ENCODE results near the gene PARD3. TPM values are rescaled to one million over a fixed set of nuclear protein-coding genes. Genes with fewer than 3 reads are reported as not detected.

PARD3 gene
- total and polyA plus RNA-seq, 2 donors from 2014 or later, result 21.1 to 47.5 TPM

DNA sequence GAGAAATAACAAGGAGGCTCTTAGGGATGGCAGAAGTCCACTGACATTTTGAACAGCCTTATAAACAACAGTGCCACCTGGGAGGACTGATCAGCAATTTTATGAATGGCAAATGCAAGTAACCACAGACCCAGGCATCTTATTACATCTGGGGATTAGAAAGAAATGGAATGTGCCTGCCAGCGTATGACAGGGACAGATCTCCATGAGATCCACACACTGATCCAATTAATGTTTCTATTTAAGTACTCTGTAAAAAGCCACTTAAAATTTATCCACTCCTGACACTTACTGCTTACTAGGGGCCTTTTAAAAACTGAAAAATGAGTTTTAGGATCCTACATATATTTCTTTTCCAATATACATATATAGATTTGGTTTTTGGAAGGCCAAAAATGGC, 28.6 kb downstream of the PARD3 start:
- no peak overlapping the region for H3K27ac ChIP-seq (ENCODE audit: low read depth in 2 of 2, low read length in 2 of 2)
- H3K27me3 ChIP-seq (ENCODE audit: control insufficient read depth, insufficient read depth, low read length), result no peaks in the 10 kb centered on the region
- H3K9me3 ChIP-seq (ENCODE audit: control insufficient read depth in 2 of 3, insufficient read depth in 1 of 3, low read length in 3 of 3), result no peaks in the 10 kb centered on the region
- TF ChIP-seq, protein P1, sequence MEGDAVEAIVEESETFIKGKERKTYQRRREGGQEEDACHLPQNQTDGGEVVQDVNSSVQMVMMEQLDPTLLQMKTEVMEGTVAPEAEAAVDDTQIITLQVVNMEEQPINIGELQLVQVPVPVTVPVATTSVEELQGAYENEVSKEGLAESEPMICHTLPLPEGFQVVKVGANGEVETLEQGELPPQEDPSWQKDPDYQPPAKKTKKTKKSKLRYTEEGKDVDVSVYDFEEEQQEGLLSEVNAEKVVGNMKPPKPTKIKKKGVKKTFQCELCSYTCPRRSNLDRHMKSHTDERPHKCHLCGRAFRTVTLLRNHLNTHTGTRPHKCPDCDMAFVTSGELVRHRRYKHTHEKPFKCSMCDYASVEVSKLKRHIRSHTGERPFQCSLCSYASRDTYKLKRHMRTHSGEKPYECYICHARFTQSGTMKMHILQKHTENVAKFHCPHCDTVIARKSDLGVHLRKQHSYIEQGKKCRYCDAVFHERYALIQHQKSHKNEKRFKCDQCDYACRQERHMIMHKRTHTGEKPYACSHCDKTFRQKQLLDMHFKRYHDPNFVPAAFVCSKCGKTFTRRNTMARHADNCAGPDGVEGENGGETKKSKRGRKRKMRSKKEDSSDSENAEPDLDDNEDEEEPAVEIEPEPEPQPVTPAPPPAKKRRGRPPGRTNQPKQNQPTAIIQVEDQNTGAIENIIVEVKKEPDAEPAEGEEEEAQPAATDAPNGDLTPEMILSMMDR (IDR thresholded peaks at IDR 0.05; ENCODE audit: borderline replicate concordance, extremely low read depth, insufficient read depth), result no peak
- FAIRE-seq (no peak), DNase-seq (no peak)
- intact Hi-C loops (cut with DNase I), result no loop called here
- H3K9ac ChIP-seq (ENCODE audit: low read length in 3 of 3), result no peak overlapping the region
- H3K4me1 ChIP-seq (ENCODE audit: control insufficient read depth in 2 of 3, insufficient read depth in 2 of 3, low read depth in 1 of 3, low read length in 3 of 3), result peaks cover 12 to 18% (median 16%) of the 10 kb centered on the region in 3 donors
- H3K36me3 ChIP-seq (ENCODE audit: control insufficient read depth in 2 of 3, insufficient read depth in 3 of 3, low read length in 3 of 3), result no peaks in the 10 kb centered on the region
- H3K4me3 ChIP-seq (ENCODE audit: low read length in 3 of 3), result no peak overlapping the region

DNA sequence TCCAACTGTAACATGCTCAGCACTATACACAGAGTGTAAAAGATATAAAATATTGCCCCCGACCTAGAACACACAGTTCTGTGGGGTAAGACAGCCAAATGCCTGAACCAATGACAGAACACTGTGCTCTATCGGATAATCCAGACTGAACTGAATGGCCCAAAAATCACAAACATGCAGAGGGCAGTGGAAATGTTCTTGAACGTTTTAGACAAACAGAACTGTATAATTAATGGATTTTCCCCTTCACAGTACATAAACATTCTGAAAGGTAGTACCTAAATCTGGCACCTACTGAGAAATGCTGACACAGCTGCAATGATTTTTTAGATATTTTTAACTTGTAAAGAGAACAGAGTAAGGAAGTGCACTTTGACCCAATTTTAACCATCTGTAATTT, 33.4 kb downstream of the PARD3 start:
- Histone ChIP-seq H3K4me3 (ENCODE audit: low read length in 3 of 3) (no peak overlapping the region), H3K4me1 (ENCODE audit: control insufficient read depth in 2 of 3, insufficient read depth in 2 of 3, low read depth in 1 of 3, low read length in 3 of 3) (peaks cover 12 to 26% (median 17%) of the 10 kb centered on the region in 3 donors), H3K9ac (ENCODE audit: low read length in 3 of 3) (no peak overlapping the region), H3K27me3 (ENCODE audit: control insufficient read depth, insufficient read depth, low read length) (no peaks in the 10 kb centered on the region), H3K9me3 (ENCODE audit: control insufficient read depth in 2 of 3, insufficient read depth in 1 of 3, low read length in 3 of 3) (no peaks in the 10 kb centered on the region), H3K36me3 (ENCODE audit: control insufficient read depth in 2 of 3, insufficient read depth in 3 of 3, low read length in 3 of 3) (no peaks in the 10 kb centered on the region), H3K27ac (ENCODE audit: low read depth in 2 of 2, low read length in 2 of 2) (no peak overlapping the region)
- FAIRE-seq (no peak), DNase-seq (peak in 2 of 5 donors; percentile 45 to 52)
- intact Hi-C loops (cut with DNase I), result no loop called here
- TF ChIP-seq, protein P1 (IDR thresholded peaks at IDR 0.05; ENCODE audit: borderline replicate concordance, extremely low read depth, insufficient read depth), result no peak

DNA sequence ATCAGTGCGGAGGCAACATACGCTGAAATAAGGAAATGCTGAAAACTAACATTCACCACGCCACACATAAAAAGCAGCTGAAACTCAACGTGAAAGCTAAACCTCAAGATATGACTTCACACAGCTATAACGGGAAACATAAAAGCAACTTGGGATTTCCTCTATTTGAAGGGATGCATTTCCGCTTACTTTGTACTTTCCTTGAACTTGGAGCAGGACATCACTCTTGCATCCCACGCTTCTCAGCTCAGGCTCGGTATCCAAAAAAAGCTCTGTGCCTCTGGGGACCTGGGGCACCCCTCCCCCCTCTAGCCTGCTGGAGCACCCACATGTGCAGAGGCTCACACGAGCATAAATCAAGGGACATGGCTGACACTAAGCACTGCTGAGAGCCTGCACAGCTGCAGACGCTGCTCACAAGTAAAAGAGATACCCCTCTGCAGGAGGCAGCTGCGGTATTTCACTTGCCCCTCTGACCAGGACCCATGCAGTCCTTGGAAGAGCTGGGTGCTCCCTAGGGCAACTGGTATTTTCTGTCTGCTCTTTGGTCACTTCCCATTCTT, 34.2 kb downstream of the PARD3 start:
- TF ChIP-seq, protein P1 (IDR thresholded peaks at IDR 0.05; ENCODE audit: borderline replicate concordance, extremely low read depth, insufficient read depth), result no peak
- Histone ChIP-seq H3K9ac (ENCODE audit: low read length in 3 of 3) (peak overlapping the region in 1 of 3 donors; percentile 28), H3K4me3 (ENCODE audit: low read length in 3 of 3) (no peak overlapping the region), H3K4me1 (ENCODE audit: control insufficient read depth in 2 of 3, insufficient read depth in 2 of 3, low read depth in 1 of 3, low read length in 3 of 3) (peaks cover 12 to 26% (median 15%) of the 10 kb centered on the region in 3 donors), H3K9me3 (ENCODE audit: control insufficient read depth in 2 of 3, insufficient read depth in 1 of 3, low read length in 3 of 3) (no peaks in the 10 kb centered on the region), H3K27ac (ENCODE audit: low read depth in 2 of 2, low read length in 2 of 2) (peak overlapping the region; percentile 22 to 48), H3K36me3 (ENCODE audit: control insufficient read depth in 2 of 3, insufficient read depth in 3 of 3, low read length in 3 of 3) (no peaks in the 10 kb centered on the region), H3K27me3 (ENCODE audit: control insufficient read depth, insufficient read depth, low read length) (no peaks in the 10 kb centered on the region)
- FAIRE-seq (no peak), DNase-seq (peak; percentile 80 to 92 (median 82))
- intact Hi-C loops (cut with DNase I), result no loop called here

DNA sequence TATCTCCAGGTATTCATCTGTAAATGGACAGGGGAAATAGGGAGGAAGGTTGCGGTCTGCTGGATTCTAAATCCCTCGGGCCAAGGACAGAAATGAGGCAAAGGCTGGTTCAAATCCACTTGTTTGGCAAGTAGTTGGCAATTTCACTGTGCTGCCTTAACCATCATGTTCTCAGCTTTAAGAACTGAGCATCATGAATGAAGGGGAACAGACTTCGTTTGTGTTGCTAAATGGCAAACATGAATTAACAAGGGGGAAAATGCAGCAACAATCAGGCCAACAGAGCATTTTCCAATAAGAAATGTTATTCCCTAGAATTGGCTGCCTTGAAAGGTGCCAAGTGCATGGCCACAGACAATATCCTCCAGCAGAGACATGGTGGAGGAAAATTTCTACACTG, 36.9 kb downstream of the PARD3 start:
- TF ChIP-seq, protein P1 (IDR thresholded peaks at IDR 0.05; ENCODE audit: borderline replicate concordance, extremely low read depth, insufficient read depth), result no peak
- intact Hi-C loops (cut with DNase I), result no loop called here
- Histone ChIP-seq H3K9ac (ENCODE audit: low read length in 3 of 3) (no peak overlapping the region), H3K9me3 (ENCODE audit: control insufficient read depth in 2 of 3, insufficient read depth in 1 of 3, low read length in 3 of 3) (no peaks in the 10 kb centered on the region), H3K4me3 (ENCODE audit: low read length in 3 of 3) (no peak overlapping the region), H3K36me3 (ENCODE audit: control insufficient read depth in 2 of 3, insufficient read depth in 3 of 3, low read length in 3 of 3) (no peaks in the 10 kb centered on the region), H3K27ac (ENCODE audit: low read depth in 2 of 2, low read length in 2 of 2) (no peak overlapping the region), H3K27me3 (ENCODE audit: control insufficient read depth, insufficient read depth, low read length) (no peaks in the 10 kb centered on the region), H3K4me1 (ENCODE audit: control insufficient read depth in 2 of 3, insufficient read depth in 2 of 3, low read depth in 1 of 3, low read length in 3 of 3) (peaks cover 12 to 38% (median 18%) of the 10 kb centered on the region in 3 donors)
- FAIRE-seq (no peak), DNase-seq (no peak)

All from kidney (tissue), 14 donors.